WTC11 (cell line): Measurements from ENCODE around the gene CHD6. TPM values are rescaled to one million over a fixed set of nuclear protein-coding genes. Genes with fewer than 3 reads are reported as not detected.

Experiments used
- ATAC-seq: fragments of 200-7000 bp; cut with Tn5 transposase; 2 replicates; pipeline ENCODE4 v1.10.0; 2021; ENCODE audit warnings: mild to moderate bottlenecking, moderate library complexity
- CTCF ChIA-PET: fragments of 300-600 bp; sonication (Branson Sonifier 250); formaldehyde crosslinking; loops from one replicate; lab custom pipeline; 2021; ENCODE audit warnings: antibody characterized with exemption; lab: Charles Lee
- POLR2A ChIA-PET: fragments of 350-600 bp; sonication (Branson Sonifier 250); formaldehyde crosslinking; loops from one replicate; lab custom pipeline; 2021; ENCODE audit warnings: antibody characterized with exemption; lab: Charles Lee
- DNase-seq: peaks from one replicate; pipeline ENCODE4 v3.0.0; 2021; ENCODE audit warnings: low spot score
- H3K27ac Mint-ChIP-seq: 2 replicates; pipeline ENCODE4 v1.8.0; 2021; ENCODE audit warnings: mixed read lengths
- H3K27me3 Mint-ChIP-seq: 2 replicates; pipeline ENCODE4 v1.8.0; 2021; ENCODE audit warnings: low read depth, mild to moderate bottlenecking, moderate library complexity, mixed read lengths
- H3K36me3 Mint-ChIP-seq: 2 replicates; pipeline ENCODE4 v1.8.0; 2021; ENCODE audit warnings: mixed read lengths
- H3K4me1 Mint-ChIP-seq: 2 replicates; pipeline ENCODE4 v1.8.0; 2022; ENCODE audit warnings: mixed read lengths
- H3K4me3 Mint-ChIP-seq: 2 replicates; pipeline ENCODE4 v1.8.0; 2021; ENCODE audit warnings: mild to moderate bottlenecking, moderate library complexity, mixed read lengths
- H3K9me3 Mint-ChIP-seq: 2 replicates; pipeline ENCODE4 v1.8.0; 2021; ENCODE audit warnings: mixed read lengths
- HMGA2 ChIP-seq: fragments of 250-450 bp; sonication (Bioruptor Pico); IDR thresholded peaks from 2 replicates; pipeline ENCODE4 v1.4.0; 2021; ENCODE audit warnings: mild to moderate bottlenecking, moderate library complexity
- NFATC4 ChIP-seq: fragments of 250-450 bp; sonication (Bioruptor Pico); IDR thresholded peaks from 2 replicates; pipeline ENCODE4 v1.9.0; 2021; ENCODE audit warnings: mild to moderate bottlenecking
- OVOL2 ChIP-seq: fragments of 250-450 bp; sonication (Bioruptor Pico); IDR thresholded peaks from 2 replicates; pipeline ENCODE4 v1.9.0; 2021; ENCODE audit warnings: mild to moderate bottlenecking, borderline replicate concordance
- SP1 ChIP-seq: sonication (generic); formaldehyde crosslinking; conservative IDR thresholded peaks from 2 replicates; pipeline ENCODE4 v1.8.1; 2022; ENCODE audit warnings: missing genetic modification reagents
- TP53 ChIP-seq: sonication (generic); formaldehyde crosslinking; IDR thresholded peaks from 2 replicates; pipeline ENCODE4 v1.8.1; 2023; ENCODE audit warnings: mild to moderate bottlenecking, missing genetic modification reagents
- ZNF121 ChIP-seq: sonication (generic); formaldehyde crosslinking; IDR thresholded peaks from 2 replicates; pipeline ENCODE4 v1.8.0; 2023; ENCODE audit warnings: missing genetic modification reagents
- ZNF138 ChIP-seq: sonication (generic); formaldehyde crosslinking; conservative IDR thresholded peaks from 2 replicates; pipeline ENCODE4 v1.8.1; 2022; ENCODE audit warnings: mild to moderate bottlenecking, moderate library complexity, missing genetic modification reagents
- ZNF219 ChIP-seq: sonication (generic); formaldehyde crosslinking; IDR thresholded peaks from 2 replicates; pipeline ENCODE4 v1.8.0; 2023; ENCODE audit warnings: missing genetic modification reagents, mild to moderate bottlenecking, borderline replicate concordance
- ZNF396 ChIP-seq: fragments of 250-450 bp; sonication (Bioruptor Pico); IDR thresholded peaks from 2 replicates; pipeline ENCODE4 v1.8.0; 2021; ENCODE audit warnings: mild to moderate bottlenecking, moderate library complexity, borderline replicate concordance
- total RNA-seq: library from RNA; stranded (reverse); gene quantifications from 3 replicates; pipeline ENCODE4 v1.2.3, GENCODE V29; 2021
- TF ChIP-seq, protein P1 (sequence below): sonication (generic); formaldehyde crosslinking; IDR thresholded peaks from 2 replicates; pipeline ENCODE4 v1.8.1; 2022; ENCODE audit warnings: missing genetic modification reagents, borderline replicate concordance
- TF ChIP-seq, protein P2 (sequence below): sonication (generic); formaldehyde crosslinking; IDR thresholded peaks from 2 replicates; pipeline ENCODE4 v1.8.1; 2022; ENCODE audit warnings: mild to moderate bottlenecking, missing genetic modification reagents, moderate library complexity, borderline replicate concordance
- TF ChIP-seq, protein P3 (sequence below): fragments of 250-450 bp; sonication (Bioruptor Pico); IDR thresholded peaks from 2 replicates; pipeline ENCODE4 v1.9.0; 2021; ENCODE audit warnings: mild to moderate bottlenecking
- TF ChIP-seq, protein P4 (sequence below): sonication (generic); formaldehyde crosslinking; IDR thresholded peaks from 2 replicates; pipeline ENCODE4 v1.8.0; 2023; ENCODE audit warnings: missing genetic modification reagents, mild to moderate bottlenecking, borderline replicate concordance
- TF ChIP-seq, protein P5 (sequence below): fragments of 250-450 bp; sonication (Bioruptor Pico); IDR thresholded peaks from 2 replicates; pipeline ENCODE4 v1.9.0; 2021; ENCODE audit warnings: moderate library complexity, mild to moderate bottlenecking, inconsistent platforms, borderline replicate concordance
- TF ChIP-seq, protein P6 (sequence below): sonication (generic); formaldehyde crosslinking; IDR thresholded peaks from 2 replicates; pipeline ENCODE4 v1.8.1; 2022; ENCODE audit warnings: low read depth, missing genetic modification reagents, borderline replicate concordance
- TF ChIP-seq, protein P7 (sequence below): sonication (generic); formaldehyde crosslinking; IDR thresholded peaks from 2 replicates; pipeline ENCODE4 v1.8.1; 2023; ENCODE audit warnings: mild to moderate bottlenecking, missing genetic modification reagents, borderline replicate concordance
- TF ChIP-seq, protein P8 (sequence below): sonication (generic); formaldehyde crosslinking; IDR thresholded peaks from 2 replicates; pipeline ENCODE4 v1.8.1; 2023; ENCODE audit warnings: mild to moderate bottlenecking, missing genetic modification reagents

CHD6 gene
- total RNA-seq, 1 experiment from 2014 or later = 52.1 TPM

DNA sequence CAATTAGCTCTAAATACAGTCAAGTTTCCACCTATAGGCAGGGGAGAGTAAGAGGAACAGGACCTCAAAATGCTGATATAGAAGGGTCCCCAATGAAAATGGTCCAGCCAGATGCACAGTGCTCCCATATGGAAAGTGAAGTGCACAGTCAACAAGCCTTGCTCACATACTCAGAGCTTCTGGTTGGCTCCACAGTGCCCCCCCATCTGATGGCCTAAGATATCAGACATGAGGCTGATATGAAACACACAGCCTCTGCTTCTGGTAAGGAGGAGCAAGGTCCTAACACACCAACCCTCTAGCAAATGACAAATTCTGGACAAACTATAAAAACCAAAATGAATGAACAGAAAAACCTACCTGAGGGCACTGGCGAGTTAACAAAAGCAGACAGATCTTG lies 140.2 kb downstream of the CHD6 start (continued):
- TF ChIP-seq, protein P1, sequence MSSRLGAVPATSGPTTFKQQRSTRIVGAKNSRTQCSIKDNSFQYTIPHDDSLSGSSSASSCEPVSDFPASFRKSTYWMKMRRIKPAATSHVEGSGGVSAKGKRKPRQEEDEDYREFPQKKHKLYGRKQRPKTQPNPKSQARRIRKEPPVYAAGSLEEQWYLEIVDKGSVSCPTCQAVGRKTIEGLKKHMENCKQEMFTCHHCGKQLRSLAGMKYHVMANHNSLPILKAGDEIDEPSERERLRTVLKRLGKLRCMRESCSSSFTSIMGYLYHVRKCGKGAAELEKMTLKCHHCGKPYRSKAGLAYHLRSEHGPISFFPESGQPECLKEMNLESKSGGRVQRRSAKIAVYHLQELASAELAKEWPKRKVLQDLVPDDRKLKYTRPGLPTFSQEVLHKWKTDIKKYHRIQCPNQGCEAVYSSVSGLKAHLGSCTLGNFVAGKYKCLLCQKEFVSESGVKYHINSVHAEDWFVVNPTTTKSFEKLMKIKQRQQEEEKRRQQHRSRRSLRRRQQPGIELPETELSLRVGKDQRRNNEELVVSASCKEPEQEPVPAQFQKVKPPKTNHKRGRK (CRISPR knock-in tag) = no peak
- TF ChIP-seq, protein P2, sequence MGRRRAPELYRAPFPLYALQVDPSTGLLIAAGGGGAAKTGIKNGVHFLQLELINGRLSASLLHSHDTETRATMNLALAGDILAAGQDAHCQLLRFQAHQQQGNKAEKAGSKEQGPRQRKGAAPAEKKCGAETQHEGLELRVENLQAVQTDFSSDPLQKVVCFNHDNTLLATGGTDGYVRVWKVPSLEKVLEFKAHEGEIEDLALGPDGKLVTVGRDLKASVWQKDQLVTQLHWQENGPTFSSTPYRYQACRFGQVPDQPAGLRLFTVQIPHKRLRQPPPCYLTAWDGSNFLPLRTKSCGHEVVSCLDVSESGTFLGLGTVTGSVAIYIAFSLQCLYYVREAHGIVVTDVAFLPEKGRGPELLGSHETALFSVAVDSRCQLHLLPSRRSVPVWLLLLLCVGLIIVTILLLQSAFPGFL (CRISPR knock-in tag) = no peak
- TF ChIP-seq ZNF396 = no peak
- TF ChIP-seq SP1 = no peak
- TF ChIP-seq, protein P3, sequence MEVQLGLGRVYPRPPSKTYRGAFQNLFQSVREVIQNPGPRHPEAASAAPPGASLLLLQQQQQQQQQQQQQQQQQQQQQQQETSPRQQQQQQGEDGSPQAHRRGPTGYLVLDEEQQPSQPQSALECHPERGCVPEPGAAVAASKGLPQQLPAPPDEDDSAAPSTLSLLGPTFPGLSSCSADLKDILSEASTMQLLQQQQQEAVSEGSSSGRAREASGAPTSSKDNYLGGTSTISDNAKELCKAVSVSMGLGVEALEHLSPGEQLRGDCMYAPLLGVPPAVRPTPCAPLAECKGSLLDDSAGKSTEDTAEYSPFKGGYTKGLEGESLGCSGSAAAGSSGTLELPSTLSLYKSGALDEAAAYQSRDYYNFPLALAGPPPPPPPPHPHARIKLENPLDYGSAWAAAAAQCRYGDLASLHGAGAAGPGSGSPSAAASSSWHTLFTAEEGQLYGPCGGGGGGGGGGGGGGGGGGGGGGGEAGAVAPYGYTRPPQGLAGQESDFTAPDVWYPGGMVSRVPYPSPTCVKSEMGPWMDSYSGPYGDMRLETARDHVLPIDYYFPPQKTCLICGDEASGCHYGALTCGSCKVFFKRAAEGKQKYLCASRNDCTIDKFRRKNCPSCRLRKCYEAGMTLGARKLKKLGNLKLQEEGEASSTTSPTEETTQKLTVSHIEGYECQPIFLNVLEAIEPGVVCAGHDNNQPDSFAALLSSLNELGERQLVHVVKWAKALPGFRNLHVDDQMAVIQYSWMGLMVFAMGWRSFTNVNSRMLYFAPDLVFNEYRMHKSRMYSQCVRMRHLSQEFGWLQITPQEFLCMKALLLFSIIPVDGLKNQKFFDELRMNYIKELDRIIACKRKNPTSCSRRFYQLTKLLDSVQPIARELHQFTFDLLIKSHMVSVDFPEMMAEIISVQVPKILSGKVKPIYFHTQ (CRISPR knock-in tag) = no peak
- no peak for TF ChIP-seq NFATC4
- TF ChIP-seq ZNF121 (CRISPR knock-in tag) = no peak
- no peak for TF ChIP-seq TP53 (CRISPR knock-in tag)

DNA sequence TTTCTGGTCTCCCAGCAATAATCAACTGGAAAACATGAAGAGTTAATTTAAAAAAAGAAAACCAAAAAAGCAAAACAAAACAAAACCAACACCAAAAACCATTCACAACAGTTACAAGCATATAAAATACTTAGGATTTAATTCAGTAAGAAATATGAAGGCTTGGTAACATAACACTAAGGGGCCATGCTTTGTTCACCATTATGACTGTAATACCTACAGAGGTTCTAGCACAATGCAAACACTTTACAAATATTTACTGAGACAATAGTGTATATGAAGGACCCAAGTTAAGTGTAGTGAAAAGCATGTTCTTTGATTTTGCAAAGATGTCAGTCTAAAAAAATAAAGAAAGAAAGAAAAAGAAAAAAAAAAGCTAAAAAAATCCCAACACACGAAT lies 141.7 kb downstream of the CHD6 start:
- no peak for DNase-seq
- H3K27ac Mint-ChIP-seq = no peak overlapping the region
- H3K4me1 Mint-ChIP-seq = 0 out of 2 replicates have a peak, but pooled peaks cover 6% of the 10 kb centered on the region
- H3K36me3 Mint-ChIP-seq = peaks cover 13% of the 10 kb centered on the region
- no peaks in the 10 kb centered on the region for H3K9me3 Mint-ChIP-seq
- ATAC-seq = no peak
- H3K4me3 Mint-ChIP-seq = no peak overlapping the region
- no peaks in the 10 kb centered on the region for H3K27me3 Mint-ChIP-seq
- POLR2A ChIA-PET = no interaction called here
- CTCF ChIA-PET = interaction anchor here (0.6 kb wide), 1 partner anchor 118 kb away, joined by 3 read pairs; no protein-coding TSS in a partner anchor
- TF ChIP-seq, protein P4, sequence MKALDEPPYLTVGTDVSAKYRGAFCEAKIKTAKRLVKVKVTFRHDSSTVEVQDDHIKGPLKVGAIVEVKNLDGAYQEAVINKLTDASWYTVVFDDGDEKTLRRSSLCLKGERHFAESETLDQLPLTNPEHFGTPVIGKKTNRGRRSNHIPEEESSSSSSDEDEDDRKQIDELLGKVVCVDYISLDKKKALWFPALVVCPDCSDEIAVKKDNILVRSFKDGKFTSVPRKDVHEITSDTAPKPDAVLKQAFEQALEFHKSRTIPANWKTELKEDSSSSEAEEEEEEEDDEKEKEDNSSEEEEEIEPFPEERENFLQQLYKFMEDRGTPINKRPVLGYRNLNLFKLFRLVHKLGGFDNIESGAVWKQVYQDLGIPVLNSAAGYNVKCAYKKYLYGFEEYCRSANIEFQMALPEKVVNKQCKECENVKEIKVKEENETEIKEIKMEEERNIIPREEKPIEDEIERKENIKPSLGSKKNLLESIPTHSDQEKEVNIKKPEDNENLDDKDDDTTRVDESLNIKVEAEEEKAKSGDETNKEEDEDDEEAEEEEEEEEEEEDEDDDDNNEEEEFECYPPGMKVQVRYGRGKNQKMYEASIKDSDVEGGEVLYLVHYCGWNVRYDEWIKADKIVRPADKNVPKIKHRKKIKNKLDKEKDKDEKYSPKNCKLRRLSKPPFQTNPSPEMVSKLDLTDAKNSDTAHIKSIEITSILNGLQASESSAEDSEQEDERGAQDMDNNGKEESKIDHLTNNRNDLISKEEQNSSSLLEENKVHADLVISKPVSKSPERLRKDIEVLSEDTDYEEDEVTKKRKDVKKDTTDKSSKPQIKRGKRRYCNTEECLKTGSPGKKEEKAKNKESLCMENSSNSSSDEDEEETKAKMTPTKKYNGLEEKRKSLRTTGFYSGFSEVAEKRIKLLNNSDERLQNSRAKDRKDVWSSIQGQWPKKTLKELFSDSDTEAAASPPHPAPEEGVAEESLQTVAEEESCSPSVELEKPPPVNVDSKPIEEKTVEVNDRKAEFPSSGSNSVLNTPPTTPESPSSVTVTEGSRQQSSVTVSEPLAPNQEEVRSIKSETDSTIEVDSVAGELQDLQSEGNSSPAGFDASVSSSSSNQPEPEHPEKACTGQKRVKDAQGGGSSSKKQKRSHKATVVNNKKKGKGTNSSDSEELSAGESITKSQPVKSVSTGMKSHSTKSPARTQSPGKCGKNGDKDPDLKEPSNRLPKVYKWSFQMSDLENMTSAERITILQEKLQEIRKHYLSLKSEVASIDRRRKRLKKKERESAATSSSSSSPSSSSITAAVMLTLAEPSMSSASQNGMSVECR (CRISPR knock-in tag) = no peak
- TF ChIP-seq ZNF138 (CRISPR knock-in tag) = no peak
- no peak for TF ChIP-seq ZNF396
- TF ChIP-seq, protein P5, sequence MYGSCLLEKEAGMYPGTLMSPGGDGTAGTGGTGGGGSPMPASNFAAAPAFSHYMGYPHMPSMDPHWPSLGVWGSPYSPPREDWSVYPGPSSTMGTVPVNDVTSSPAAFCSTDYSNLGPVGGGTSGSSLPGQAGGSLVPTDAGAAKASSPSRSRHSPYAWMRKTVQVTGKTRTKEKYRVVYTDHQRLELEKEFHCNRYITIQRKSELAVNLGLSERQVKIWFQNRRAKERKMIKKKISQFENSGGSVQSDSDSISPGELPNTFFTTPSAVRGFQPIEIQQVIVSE (CRISPR knock-in tag) = no peak
- no peak for TF ChIP-seq HMGA2 (CRISPR knock-in tag)
- TF ChIP-seq, protein P6, sequence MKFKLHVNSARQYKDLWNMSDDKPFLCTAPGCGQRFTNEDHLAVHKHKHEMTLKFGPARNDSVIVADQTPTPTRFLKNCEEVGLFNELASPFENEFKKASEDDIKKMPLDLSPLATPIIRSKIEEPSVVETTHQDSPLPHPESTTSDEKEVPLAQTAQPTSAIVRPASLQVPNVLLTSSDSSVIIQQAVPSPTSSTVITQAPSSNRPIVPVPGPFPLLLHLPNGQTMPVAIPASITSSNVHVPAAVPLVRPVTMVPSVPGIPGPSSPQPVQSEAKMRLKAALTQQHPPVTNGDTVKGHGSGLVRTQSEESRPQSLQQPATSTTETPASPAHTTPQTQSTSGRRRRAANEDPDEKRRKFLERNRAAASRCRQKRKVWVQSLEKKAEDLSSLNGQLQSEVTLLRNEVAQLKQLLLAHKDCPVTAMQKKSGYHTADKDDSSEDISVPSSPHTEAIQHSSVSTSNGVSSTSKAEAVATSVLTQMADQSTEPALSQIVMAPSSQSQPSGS = no peak
- TF ChIP-seq OVOL2 (CRISPR knock-in tag) = no peak
- TF ChIP-seq, protein P7, sequence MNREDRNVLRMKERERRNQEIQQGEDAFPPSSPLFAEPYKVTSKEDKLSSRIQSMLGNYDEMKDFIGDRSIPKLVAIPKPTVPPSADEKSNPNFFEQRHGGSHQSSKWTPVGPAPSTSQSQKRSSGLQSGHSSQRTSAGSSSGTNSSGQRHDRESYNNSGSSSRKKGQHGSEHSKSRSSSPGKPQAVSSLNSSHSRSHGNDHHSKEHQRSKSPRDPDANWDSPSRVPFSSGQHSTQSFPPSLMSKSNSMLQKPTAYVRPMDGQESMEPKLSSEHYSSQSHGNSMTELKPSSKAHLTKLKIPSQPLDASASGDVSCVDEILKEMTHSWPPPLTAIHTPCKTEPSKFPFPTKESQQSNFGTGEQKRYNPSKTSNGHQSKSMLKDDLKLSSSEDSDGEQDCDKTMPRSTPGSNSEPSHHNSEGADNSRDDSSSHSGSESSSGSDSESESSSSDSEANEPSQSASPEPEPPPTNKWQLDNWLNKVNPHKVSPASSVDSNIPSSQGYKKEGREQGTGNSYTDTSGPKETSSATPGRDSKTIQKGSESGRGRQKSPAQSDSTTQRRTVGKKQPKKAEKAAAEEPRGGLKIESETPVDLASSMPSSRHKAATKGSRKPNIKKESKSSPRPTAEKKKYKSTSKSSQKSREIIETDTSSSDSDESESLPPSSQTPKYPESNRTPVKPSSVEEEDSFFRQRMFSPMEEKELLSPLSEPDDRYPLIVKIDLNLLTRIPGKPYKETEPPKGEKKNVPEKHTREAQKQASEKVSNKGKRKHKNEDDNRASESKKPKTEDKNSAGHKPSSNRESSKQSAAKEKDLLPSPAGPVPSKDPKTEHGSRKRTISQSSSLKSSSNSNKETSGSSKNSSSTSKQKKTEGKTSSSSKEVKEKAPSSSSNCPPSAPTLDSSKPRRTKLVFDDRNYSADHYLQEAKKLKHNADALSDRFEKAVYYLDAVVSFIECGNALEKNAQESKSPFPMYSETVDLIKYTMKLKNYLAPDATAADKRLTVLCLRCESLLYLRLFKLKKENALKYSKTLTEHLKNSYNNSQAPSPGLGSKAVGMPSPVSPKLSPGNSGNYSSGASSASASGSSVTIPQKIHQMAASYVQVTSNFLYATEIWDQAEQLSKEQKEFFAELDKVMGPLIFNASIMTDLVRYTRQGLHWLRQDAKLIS (CRISPR knock-in tag) = no peak
- no peak for TF ChIP-seq ZNF219 (CRISPR knock-in tag)
- TF ChIP-seq, protein P8, sequence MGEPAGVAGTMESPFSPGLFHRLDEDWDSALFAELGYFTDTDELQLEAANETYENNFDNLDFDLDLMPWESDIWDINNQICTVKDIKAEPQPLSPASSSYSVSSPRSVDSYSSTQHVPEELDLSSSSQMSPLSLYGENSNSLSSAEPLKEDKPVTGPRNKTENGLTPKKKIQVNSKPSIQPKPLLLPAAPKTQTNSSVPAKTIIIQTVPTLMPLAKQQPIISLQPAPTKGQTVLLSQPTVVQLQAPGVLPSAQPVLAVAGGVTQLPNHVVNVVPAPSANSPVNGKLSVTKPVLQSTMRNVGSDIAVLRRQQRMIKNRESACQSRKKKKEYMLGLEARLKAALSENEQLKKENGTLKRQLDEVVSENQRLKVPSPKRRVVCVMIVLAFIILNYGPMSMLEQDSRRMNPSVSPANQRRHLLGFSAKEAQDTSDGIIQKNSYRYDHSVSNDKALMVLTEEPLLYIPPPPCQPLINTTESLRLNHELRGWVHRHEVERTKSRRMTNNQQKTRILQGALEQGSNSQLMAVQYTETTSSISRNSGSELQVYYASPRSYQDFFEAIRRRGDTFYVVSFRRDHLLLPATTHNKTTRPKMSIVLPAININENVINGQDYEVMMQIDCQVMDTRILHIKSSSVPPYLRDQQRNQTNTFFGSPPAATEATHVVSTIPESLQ (CRISPR knock-in tag) = no peak
